Caco-2 (cell line): ENCODE data around the gene GSE1. TPM values are rescaled to one million over a fixed set of nuclear protein-coding genes. Genes with fewer than 3 reads are reported as not detected.

ENCODE experiments used
- BruUV-seq: library from RNA; stranded (reverse); fragments of 400-500 nt; replicated peaks from 2 replicates; lab custom pipeline; 2021; lab: Mats Ljungman, UMichigan
- CTCF ChIA-PET: fragments of 300-600 bp; sonication (Branson Sonifier 250); formaldehyde crosslinking; loops from one replicate; lab custom pipeline; 2022; ENCODE audit warnings: antibody characterized with exemption; lab: Charles Lee
- POLR2A ChIA-PET: fragments of 300-600 bp; sonication (Branson Sonifier 250); formaldehyde crosslinking; loops from one replicate; lab custom pipeline; 2022; ENCODE audit warnings: antibody characterized with exemption; lab: Charles Lee
- DNase-seq, 2 experiments: peaks; one replicate each; pipeline versions ENCODE4 v3.0.0 to v3.0.0-alpha.2; 2020 to 2022
- H3K27me3 ChIP-seq: replicated peaks from 2 replicates; pipeline ENCODE4 v1.6.0; 2011; ENCODE audit warnings: low read length; ENCODE audit not compliant: control insufficient read depth, insufficient read depth
- H3K36me3 ChIP-seq: 2 replicates; pipeline ENCODE4 v1.5.1; 2011; ENCODE audit warnings: low read length; ENCODE audit not compliant: control insufficient read depth, insufficient read depth
- H3K4me1 ChIP-seq: fragments of 250-450 bp; sonication (Bioruptor Pico); 2 replicates; pipeline ENCODE4 v1.5.1; 2020; ENCODE audit warnings: mild to moderate bottlenecking
- H3K4me3 ChIP-seq: 2 replicates; pipeline ENCODE4 v1.5.1; 2011; ENCODE audit warnings: low read depth, mild to moderate bottlenecking, control low read depth, low read length
- H3K9me3 ChIP-seq: fragments of 250-450 bp; sonication (Bioruptor Pico); 2 replicates; pipeline ENCODE4 v1.5.1; 2020; ENCODE audit warnings: mild to moderate bottlenecking, moderate library complexity
- H3K27ac Mint-ChIP-seq: one replicate; pipeline ENCODE4 v1.8.0; 2022; ENCODE audit warnings: mixed read lengths; ENCODE audit not compliant: unreplicated experiment
- H3K27me3 Mint-ChIP-seq: one replicate; pipeline ENCODE4 v1.8.0; 2022; ENCODE audit warnings: mixed read lengths; ENCODE audit not compliant: insufficient read depth, unreplicated experiment
- H3K36me3 Mint-ChIP-seq: one replicate; pipeline ENCODE4 v1.8.0; 2022; ENCODE audit warnings: mild to moderate bottlenecking, mixed read lengths; ENCODE audit not compliant: insufficient read depth, unreplicated experiment
- H3K4me1 Mint-ChIP-seq: one replicate; pipeline ENCODE4 v1.8.0; 2022; ENCODE audit warnings: low read depth, mixed read lengths; ENCODE audit not compliant: unreplicated experiment
- H3K4me3 Mint-ChIP-seq: one replicate; pipeline ENCODE4 v1.8.0; 2022; ENCODE audit warnings: mild to moderate bottlenecking, moderate library complexity, mixed read lengths; ENCODE audit not compliant: unreplicated experiment
- H3K9me3 Mint-ChIP-seq: one replicate; pipeline ENCODE4 v1.8.0; 2022; ENCODE audit warnings: mixed read lengths; ENCODE audit not compliant: unreplicated experiment
- intact Hi-C: fragments of 100-400 bp; cut with micrococcal nuclease; formaldehyde crosslinking; loops from one replicate; pipeline ENCODE4 v1.10.0; 2022; ENCODE audit not compliant: unreplicated experiment
- total RNA-seq: library from RNA; stranded (reverse); gene quantifications from 2 replicates; pipeline ENCODE4 v1.2.3, GENCODE V29; 2022
- TF ChIP-seq, protein P1 (sequence below), 2 experiments: fragments of 200-600 bp in 1 of 2; IDR thresholded peaks; 1 replicate in 1 of 2; 2 replicates in 1 of 2; pipeline versions ENCODE4 v1.5.1 to v1.8.0; 2011 to 2022; ENCODE audit warnings: antibody characterized with exemption in 1 of 2, control low read depth in 1 of 2, inconsistent platforms in 1 of 2, low read depth in 1 of 2, low read length in 1 of 2, mild to moderate bottlenecking in 1 of 2, moderate library complexity in 1 of 2; ENCODE audit not compliant: insufficient read depth in 1 of 2, severe bottlenecking in 1 of 2, unreplicated experiment in 1 of 2

The GSE1 gene
- total RNA-seq, 1 experiment from 2014 or later = 142 TPM

DNA sequence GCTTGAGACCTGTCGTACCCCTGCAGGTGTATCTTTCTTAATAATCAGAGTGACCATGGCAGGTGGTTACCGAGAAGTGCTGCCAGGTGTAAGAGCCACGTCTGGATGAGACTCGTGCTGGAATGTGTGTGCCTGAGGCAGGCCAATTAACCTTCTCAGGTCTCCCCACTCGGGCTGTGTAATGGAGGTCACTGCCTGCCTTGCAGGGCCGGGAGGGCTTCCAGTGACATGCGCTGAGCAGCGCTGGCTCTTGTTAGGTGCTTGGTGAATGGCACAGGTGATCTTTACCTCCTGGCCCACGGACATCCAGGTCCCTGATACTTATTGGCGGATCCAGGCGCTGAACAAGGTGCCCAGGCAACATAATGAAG is 4.6 kb upstream of the GSE1 start:
- peaks cover 29% of the 10 kb centered on the region for H3K36me3 Mint-ChIP-seq
- TF ChIP-seq, protein P1, sequence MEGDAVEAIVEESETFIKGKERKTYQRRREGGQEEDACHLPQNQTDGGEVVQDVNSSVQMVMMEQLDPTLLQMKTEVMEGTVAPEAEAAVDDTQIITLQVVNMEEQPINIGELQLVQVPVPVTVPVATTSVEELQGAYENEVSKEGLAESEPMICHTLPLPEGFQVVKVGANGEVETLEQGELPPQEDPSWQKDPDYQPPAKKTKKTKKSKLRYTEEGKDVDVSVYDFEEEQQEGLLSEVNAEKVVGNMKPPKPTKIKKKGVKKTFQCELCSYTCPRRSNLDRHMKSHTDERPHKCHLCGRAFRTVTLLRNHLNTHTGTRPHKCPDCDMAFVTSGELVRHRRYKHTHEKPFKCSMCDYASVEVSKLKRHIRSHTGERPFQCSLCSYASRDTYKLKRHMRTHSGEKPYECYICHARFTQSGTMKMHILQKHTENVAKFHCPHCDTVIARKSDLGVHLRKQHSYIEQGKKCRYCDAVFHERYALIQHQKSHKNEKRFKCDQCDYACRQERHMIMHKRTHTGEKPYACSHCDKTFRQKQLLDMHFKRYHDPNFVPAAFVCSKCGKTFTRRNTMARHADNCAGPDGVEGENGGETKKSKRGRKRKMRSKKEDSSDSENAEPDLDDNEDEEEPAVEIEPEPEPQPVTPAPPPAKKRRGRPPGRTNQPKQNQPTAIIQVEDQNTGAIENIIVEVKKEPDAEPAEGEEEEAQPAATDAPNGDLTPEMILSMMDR (IDR thresholded peaks at IDR 0.05; ENCODE audit: insufficient read depth in 1 of 2, low read depth in 1 of 2, low read length in 1 of 2, severe bottlenecking in 1 of 2, unreplicated experiment in 1 of 2) = no peak
- Histone ChIP-seq H3K4me3 (no peak overlapping the region), H3K36me3 (no peaks in the 10 kb centered on the region), H3K9me3 (no peaks in the 10 kb centered on the region), H3K4me1 (peaks cover 31% of the 10 kb centered on the region), H3K27me3 (no peaks in the 10 kb centered on the region)
- H3K4me3 Mint-ChIP-seq = no peak overlapping the region
- peak; percentile 22 to 67 for DNase-seq
- H3K4me1 Mint-ChIP-seq = peaks cover 19% of the 10 kb centered on the region
- H3K27ac Mint-ChIP-seq = peak overlapping the region; percentile 15
- ChIA-PET POLR2A (no interaction called here), CTCF (interaction anchor here (4.4 kb wide), 1 partner anchor 192 kb away, joined by 20 read pairs; no protein-coding TSS in a partner anchor)
- no peaks in the 10 kb centered on the region for H3K27me3 Mint-ChIP-seq
- intact Hi-C loops = no loop called here
- no TSS peak for BruUV-seq
- no peaks in the 10 kb centered on the region for H3K9me3 Mint-ChIP-seq

DNA sequence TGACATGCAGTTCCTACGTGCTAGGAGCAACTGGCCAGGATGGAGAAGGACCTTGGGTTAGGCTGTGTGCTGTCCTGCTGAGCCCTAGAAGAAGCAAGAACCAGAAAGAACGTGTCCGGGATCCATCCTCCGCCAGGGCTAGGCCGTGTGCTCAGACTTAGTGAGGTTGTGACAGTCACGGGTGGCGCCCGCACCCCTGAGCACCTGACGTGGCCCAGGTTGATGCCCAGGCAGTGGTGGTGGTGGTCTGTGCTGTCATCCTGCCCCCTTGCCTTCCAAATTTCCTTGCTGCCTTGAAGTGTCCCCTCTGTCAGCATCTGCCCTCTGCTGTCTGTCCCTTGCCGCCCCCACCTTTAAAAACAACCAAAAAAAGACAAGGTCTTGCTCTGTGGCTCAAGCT is 4.2 kb upstream of the GSE1 start:
- H3K9me3 ChIP-seq = no peaks in the 10 kb centered on the region
- intact Hi-C loops = no loop called here
- H3K9me3 Mint-ChIP-seq = no peaks in the 10 kb centered on the region
- H3K27me3 ChIP-seq = no peaks in the 10 kb centered on the region
- peak overlapping the region; percentile 15 for H3K27ac Mint-ChIP-seq
- TF ChIP-seq, protein P1 (IDR thresholded peaks at IDR 0.05; ENCODE audit: insufficient read depth in 1 of 2, low read depth in 1 of 2, low read length in 1 of 2, severe bottlenecking in 1 of 2, unreplicated experiment in 1 of 2) = no peak
- H3K36me3 Mint-ChIP-seq = peaks cover 29% of the 10 kb centered on the region
- H3K36me3 ChIP-seq = no peaks in the 10 kb centered on the region
- no peak for DNase-seq
- no peak overlapping the region for H3K4me3 ChIP-seq
- ChIA-PET POLR2A (interaction anchor here (0.6 kb wide), 1 partner anchor 83 kb away, joined by 3 read pairs; no protein-coding TSS in a partner anchor), CTCF (interaction anchor here (2.5 to 4.4 kb wide), 2 partner anchors 52 to 193 kb away, joined by 15 to 20 read pairs; no protein-coding TSS in a partner anchor)
- peaks cover 31% of the 10 kb centered on the region for H3K4me1 ChIP-seq
- BruUV-seq = no TSS peak
- no peak overlapping the region for H3K4me3 Mint-ChIP-seq
- H3K27me3 Mint-ChIP-seq = no peaks in the 10 kb centered on the region
- peaks cover 19% of the 10 kb centered on the region for H3K4me1 Mint-ChIP-seq

DNA sequence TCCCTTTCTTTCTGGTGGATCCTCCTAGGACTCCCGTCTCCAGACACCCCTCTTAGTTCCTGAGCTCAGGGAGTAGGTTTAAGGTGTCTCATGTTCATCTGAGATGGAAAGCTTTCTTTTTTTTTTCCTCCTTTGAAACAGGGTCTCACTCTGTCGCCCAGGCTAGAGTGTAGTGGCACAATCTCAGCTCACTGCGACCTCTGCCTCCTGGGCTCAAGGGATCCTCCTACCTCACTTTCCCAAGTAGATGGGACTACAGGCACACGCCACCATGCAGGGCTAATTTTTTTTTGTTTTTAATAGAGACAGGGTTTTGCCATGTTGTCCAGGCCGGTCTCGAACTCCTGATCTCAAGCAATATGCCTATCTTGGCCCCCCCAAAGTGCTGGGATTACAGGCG is 3.6 kb upstream of the GSE1 start:
- H3K27ac Mint-ChIP-seq = peak overlapping the region; percentile 15
- ChIA-PET POLR2A (interaction anchor here (0.6 kb wide), 1 partner anchor 83 kb away, joined by 3 read pairs; no protein-coding TSS in a partner anchor), CTCF (interaction anchor here (0.6 to 4.4 kb wide), 5 partner anchors 29 to 193 kb away, joined by 3 to 20 read pairs (median 7); no protein-coding TSS in a partner anchor)
- H3K27me3 Mint-ChIP-seq = no peaks in the 10 kb centered on the region
- TF ChIP-seq, protein P1 (IDR thresholded peaks at IDR 0.05; ENCODE audit: insufficient read depth in 1 of 2, low read depth in 1 of 2, low read length in 1 of 2, severe bottlenecking in 1 of 2, unreplicated experiment in 1 of 2) = no peak
- intact Hi-C loops = no loop called here
- H3K4me1 Mint-ChIP-seq = peaks cover 19% of the 10 kb centered on the region
- BruUV-seq = no TSS peak
- no peaks in the 10 kb centered on the region for H3K9me3 Mint-ChIP-seq
- Histone ChIP-seq H3K36me3 (no peaks in the 10 kb centered on the region), H3K27me3 (no peaks in the 10 kb centered on the region), H3K4me3 (no peak overlapping the region), H3K4me1 (peaks cover 31% of the 10 kb centered on the region), H3K9me3 (no peaks in the 10 kb centered on the region)
- DNase-seq = no peak
- peaks cover 34% of the 10 kb centered on the region for H3K36me3 Mint-ChIP-seq
- peak overlapping the region; percentile 81 for H3K4me3 Mint-ChIP-seq
